Measurements from ENCODE around the gene RDX. TPM values are rescaled to one million over a fixed set of nuclear protein-coding genes. Genes with fewer than 3 reads are reported as not detected.

RDX gene
- total RNA-seq, 1 experiment from 2014 or later: 111 TPM

DNA sequence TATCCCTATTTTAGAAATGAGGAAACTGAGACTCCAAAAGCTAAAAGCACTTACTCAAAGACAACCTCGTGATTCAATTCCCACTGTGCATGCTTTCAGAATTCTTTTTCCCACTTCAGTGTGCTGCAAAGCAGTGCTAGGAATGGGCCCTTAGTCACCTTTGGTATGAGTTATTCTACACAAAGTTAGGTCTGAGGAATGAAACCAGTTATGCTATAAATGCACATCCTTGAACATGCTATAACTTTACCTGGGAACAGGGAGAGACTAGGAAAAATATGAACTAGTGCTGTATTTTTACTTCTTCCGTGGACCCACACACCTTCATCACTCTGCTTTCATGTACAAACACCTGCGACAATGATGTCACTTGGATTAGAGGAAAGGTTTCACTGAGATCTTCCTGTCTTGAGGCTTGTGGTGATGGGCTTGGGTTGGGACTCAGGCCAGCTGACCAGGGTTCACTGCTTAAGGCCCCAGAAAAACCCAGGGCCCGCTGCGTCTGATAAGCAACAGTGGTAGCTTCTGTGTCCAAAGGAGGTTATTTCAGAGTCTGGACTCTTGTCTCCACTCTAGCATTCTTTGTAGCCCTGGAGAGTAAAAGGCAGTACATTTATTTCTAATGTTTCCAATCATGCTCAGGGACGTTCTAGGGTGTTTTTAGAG lies 121.6 kb downstream of the RDX start:
- H3K9me3 ChIP-seq (replicated peaks): no peaks in the 10 kb centered on the region
- H3K36me3 ChIP-seq: no peaks in the 10 kb centered on the region
- DNase-seq (ENCODE audit: low read depth in 1 of 2, low spot score in 2 of 2): no peak
- H3K4me1 ChIP-seq (replicated peaks): no peaks in the 10 kb centered on the region
- no peak overlapping the region for H3K27ac ChIP-seq
- H3K27me3 ChIP-seq (replicated peaks): no peaks in the 10 kb centered on the region
- no peak overlapping the region for H3K4me3 ChIP-seq

GRCh38 chr11:110173811-110174644 lies 122.4 kb downstream of the RDX start:
- Histone ChIP-seq H3K4me3 (no peak overlapping the region), H3K27ac (no peak overlapping the region)

DNA sequence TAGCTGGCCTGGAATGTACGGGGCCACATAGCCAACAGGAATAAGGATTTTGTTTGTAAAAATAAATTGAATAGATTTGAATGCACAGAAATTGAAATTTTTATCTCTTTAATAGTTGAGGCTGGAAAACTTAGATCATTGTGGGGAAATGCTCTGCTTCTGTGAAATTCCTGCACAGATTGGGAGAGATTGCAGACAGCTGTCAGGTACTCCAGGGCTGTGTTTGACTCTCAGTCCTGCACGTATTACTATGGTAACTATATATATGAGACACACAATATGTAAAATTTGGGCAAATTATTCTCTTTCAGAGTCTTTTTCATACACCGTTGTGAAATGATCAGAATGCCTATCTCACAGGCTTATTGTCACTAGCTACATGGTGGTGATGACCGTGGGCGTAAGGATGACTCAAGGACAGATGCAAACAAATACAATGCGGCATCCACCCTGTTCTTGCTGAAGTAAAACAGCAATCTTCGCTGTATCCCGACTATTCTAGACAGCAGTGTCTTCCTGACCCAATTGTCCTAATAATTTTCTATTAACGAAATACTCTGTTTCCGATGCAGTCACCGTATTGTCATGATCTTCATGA lies 123.8 kb downstream of the RDX start:
- Histone ChIP-seq H3K27ac (no peak overlapping the region), H3K4me3 (no peak overlapping the region), H3K36me3 (no peaks in the 10 kb centered on the region), H3K27me3 (replicated peaks) (no peaks in the 10 kb centered on the region), H3K4me1 (replicated peaks) (no peaks in the 10 kb centered on the region), H3K9me3 (replicated peaks) (no peaks in the 10 kb centered on the region)
- DNase-seq (ENCODE audit: low read depth in 1 of 2, low spot score in 2 of 2): no peak

More at GRCh38 chr11:110173811-110174644, 122.4 kb downstream of the RDX start:
- H3K27me3 ChIP-seq (replicated peaks): no peaks in the 10 kb centered on the region
- no peaks in the 10 kb centered on the region for H3K36me3 ChIP-seq
- H3K9me3 ChIP-seq (replicated peaks): no peaks in the 10 kb centered on the region
- no peak for DNase-seq (ENCODE audit: low read depth in 1 of 2, low spot score in 2 of 2)
- H3K4me1 ChIP-seq (replicated peaks): no peaks in the 10 kb centered on the region

GRCh38 chr11:110169738-110170137 lies 126.7 kb downstream of the RDX start:
- H3K4me3 ChIP-seq: no peak overlapping the region
- H3K27me3 ChIP-seq (replicated peaks): no peaks in the 10 kb centered on the region
- H3K9me3 ChIP-seq (replicated peaks): no peaks in the 10 kb centered on the region
- H3K4me1 ChIP-seq (replicated peaks): no peaks in the 10 kb centered on the region
- DNase-seq (ENCODE audit: low read depth in 1 of 2, low spot score in 2 of 2): no peak
- H3K27ac ChIP-seq: no peak overlapping the region
- no peaks in the 10 kb centered on the region for H3K36me3 ChIP-seq

- Histone ChIP-seq H3K36me3 (no peaks in the 10 kb centered on the region), H3K4me3 (no peak overlapping the region), H3K27ac (no peak overlapping the region), H3K9me3 (replicated peaks) (no peaks in the 10 kb centered on the region), H3K4me1 (replicated peaks) (no peaks in the 10 kb centered on the region), H3K27me3 (replicated peaks) (no peaks in the 10 kb centered on the region)
- no peak for DNase-seq (ENCODE audit: low read depth in 1 of 2, low spot score in 2 of 2)
Observed at GRCh38 chr11:110168033-110168803, 128.2 kb downstream of the RDX start.

GRCh38 chr11:110165039-110165925 lies 131.1 kb downstream of the RDX start:
- no peak for DNase-seq (ENCODE audit: low read depth in 1 of 2, low spot score in 2 of 2)
- no peak overlapping the region for H3K4me3 ChIP-seq
- no peaks in the 10 kb centered on the region for H3K9me3 ChIP-seq (replicated peaks)
- no peaks in the 10 kb centered on the region for H3K27me3 ChIP-seq (replicated peaks)
- H3K36me3 ChIP-seq: no peaks in the 10 kb centered on the region
- no peaks in the 10 kb centered on the region for H3K4me1 ChIP-seq (replicated peaks)
- H3K27ac ChIP-seq: no peak overlapping the region

GRCh38 chr11:110162216-110162615 lies 134.2 kb downstream of the RDX start:
- Histone ChIP-seq H3K27ac (no peak overlapping the region), H3K4me1 (replicated peaks) (no peaks in the 10 kb centered on the region), H3K27me3 (replicated peaks) (no peaks in the 10 kb centered on the region), H3K9me3 (replicated peaks) (no peaks in the 10 kb centered on the region), H3K36me3 (peaks cover 3% of the 10 kb centered on the region; the same call in 1 of the 2 replicates), H3K4me3 (no peak overlapping the region)
- DNase-seq (ENCODE audit: low read depth in 1 of 2, low spot score in 2 of 2): no peak

GRCh38 chr11:110161061-110161460 lies 135.4 kb downstream of the RDX start:
- no peak overlapping the region for H3K4me3 ChIP-seq
- peaks cover 3% of the 10 kb centered on the region; the same call in 1 of the 2 replicates for H3K36me3 ChIP-seq
- no peak for DNase-seq (ENCODE audit: low read depth in 1 of 2, low spot score in 2 of 2)
- H3K4me1 ChIP-seq (replicated peaks): no peaks in the 10 kb centered on the region
- no peaks in the 10 kb centered on the region for H3K27me3 ChIP-seq (replicated peaks)
- no peaks in the 10 kb centered on the region for H3K9me3 ChIP-seq (replicated peaks)
- no peak overlapping the region for H3K27ac ChIP-seq

- no peak for DNase-seq (ENCODE audit: low read depth in 1 of 2, low spot score in 2 of 2)
Observed at GRCh38 chr11:110160437-110160836, 136.0 kb downstream of the RDX start.

DNA sequence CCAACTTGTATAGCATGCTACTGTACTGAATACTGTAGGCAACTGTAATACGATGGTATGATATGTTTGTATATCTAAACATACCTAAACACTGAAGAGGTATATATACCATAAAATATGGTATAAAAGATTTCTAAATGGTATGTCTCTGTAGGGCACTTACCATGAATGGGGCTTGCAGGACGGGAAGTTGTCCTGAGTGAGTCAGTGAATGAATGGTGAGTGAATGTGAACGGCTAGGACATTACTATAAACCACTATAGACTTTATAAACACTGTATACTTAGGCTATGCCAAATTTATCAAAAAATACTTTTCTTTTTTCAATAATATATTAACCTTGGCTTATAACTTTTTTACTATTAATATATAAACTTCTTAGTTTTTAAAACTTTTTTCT lies 136.4 kb downstream of the RDX start:
- peaks cover 3% of the 10 kb centered on the region; the same call in 1 of the 2 replicates for H3K36me3 ChIP-seq
- H3K4me3 ChIP-seq: no peak overlapping the region
- H3K4me1 ChIP-seq (replicated peaks): no peaks in the 10 kb centered on the region
- DNase-seq (ENCODE audit: low read depth in 1 of 2, low spot score in 2 of 2): no peak
- H3K27me3 ChIP-seq (replicated peaks): no peaks in the 10 kb centered on the region
- no peak overlapping the region for H3K27ac ChIP-seq
- H3K9me3 ChIP-seq (replicated peaks): no peaks in the 10 kb centered on the region

More at GRCh38 chr11:110160437-110160836, 136.0 kb downstream of the RDX start:
- no peak overlapping the region for H3K27ac ChIP-seq
- peaks cover 3% of the 10 kb centered on the region; the same call in 1 of the 2 replicates for H3K36me3 ChIP-seq
- H3K4me1 ChIP-seq (replicated peaks): no peaks in the 10 kb centered on the region
- H3K9me3 ChIP-seq (replicated peaks): no peaks in the 10 kb centered on the region
- H3K4me3 ChIP-seq: no peak overlapping the region
- H3K27me3 ChIP-seq (replicated peaks): no peaks in the 10 kb centered on the region

- no peaks in the 10 kb centered on the region for H3K4me1 ChIP-seq (replicated peaks)
- H3K27ac ChIP-seq: no peak overlapping the region
- no peak overlapping the region for H3K4me3 ChIP-seq
- H3K9me3 ChIP-seq (replicated peaks): no peaks in the 10 kb centered on the region
- no peaks in the 10 kb centered on the region for H3K27me3 ChIP-seq (replicated peaks)
- H3K36me3 ChIP-seq: peaks cover 3% of the 10 kb centered on the region; the same call in 1 of the 2 replicates
- DNase-seq (ENCODE audit: low read depth in 1 of 2, low spot score in 2 of 2): no peak
Observed at GRCh38 chr11:110159476-110159875, 136.9 kb downstream of the RDX start.

DNA sequence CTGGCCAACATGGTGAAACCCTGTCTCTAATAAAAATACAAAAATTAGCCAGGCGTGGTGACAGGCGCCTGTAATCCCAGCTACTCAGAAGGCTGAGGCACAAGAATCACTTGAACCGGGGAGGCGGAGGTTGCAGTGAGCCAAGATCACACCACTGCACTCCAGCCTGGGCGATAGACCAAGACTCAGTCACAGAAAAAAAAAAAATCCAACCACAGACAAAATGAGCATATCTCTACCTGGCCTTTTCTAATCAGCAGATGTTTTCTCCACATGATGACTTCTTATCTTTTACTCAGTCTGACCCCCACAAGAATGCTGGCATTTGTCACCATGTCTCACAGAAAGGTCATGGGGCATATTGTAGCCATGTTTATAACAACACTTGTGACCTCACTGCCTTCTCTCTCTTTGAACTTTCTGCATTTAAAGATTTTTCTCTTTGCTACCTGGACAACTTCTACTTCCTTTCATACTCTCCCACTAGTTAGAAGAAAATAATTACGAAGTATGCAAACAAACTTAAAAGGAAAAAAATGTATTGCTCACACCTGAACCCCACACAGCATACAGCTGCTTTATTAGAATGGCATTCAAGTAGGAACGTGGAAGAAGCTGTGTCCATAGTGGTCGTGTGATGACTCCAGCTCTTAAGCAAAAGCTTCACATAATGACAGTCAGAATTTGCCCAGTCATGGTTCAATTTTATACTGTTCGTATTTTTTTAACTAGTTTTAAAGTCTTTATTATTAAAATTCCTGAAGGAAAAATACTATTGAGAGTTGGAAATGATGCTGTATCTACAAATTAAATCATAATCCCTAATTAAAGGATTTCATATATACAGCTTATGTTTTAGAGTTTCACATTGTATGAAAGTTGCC lies 137.9 kb downstream of the RDX start:
- no peak for DNase-seq (ENCODE audit: low read depth in 1 of 2, low spot score in 2 of 2)
- Histone ChIP-seq H3K27me3 (replicated peaks) (no peaks in the 10 kb centered on the region), H3K27ac (no peak overlapping the region), H3K4me3 (no peak overlapping the region), H3K4me1 (replicated peaks) (no peaks in the 10 kb centered on the region), H3K36me3 (peaks cover 3% of the 10 kb centered on the region; the same call in 1 of the 2 replicates), H3K9me3 (replicated peaks) (no peaks in the 10 kb centered on the region)
